ENCODE results near the gene STIM1.

Gene STIM1

GRCh38 chr11:4032097-4032496 lies 176.6 kb downstream of the STIM1 start:
- DNase-seq = no peak
- Histone ChIP-seq H3K27ac (no peak overlapping the region), H3K27me3 (replicated peaks) (no peaks in the 10 kb centered on the region), H3K36me3 (replicated peaks) (no peaks in the 10 kb centered on the region), H3K4me3 (ENCODE audit: low read depth, low read length) (no peak overlapping the region)
- in situ Hi-C loops (cut with HindIII; ENCODE audit: low pct_ligation_motif_present, low sequenced_read_pairs) = no loop called here
- TF ChIP-seq CTCF (IDR thresholded peaks at IDR 0.05; ENCODE audit: low read depth, low read length, missing control alignments) = no peak

- no peak for DNase-seq
- in situ Hi-C loops (cut with HindIII; ENCODE audit: low pct_ligation_motif_present, low sequenced_read_pairs) = no loop called here
- TF ChIP-seq CTCF (IDR thresholded peaks at IDR 0.05; ENCODE audit: low read depth, low read length, missing control alignments) = no peak
These were observed 180.5 kb downstream of the STIM1 start for GRCh38 chr11:4035985-4036384.

GRCh38 chr11:4039011-4039410 lies 183.5 kb downstream of the STIM1 start:
- H3K27me3 ChIP-seq (replicated peaks) = no peaks in the 10 kb centered on the region
- in situ Hi-C loops (cut with HindIII; ENCODE audit: low pct_ligation_motif_present, low sequenced_read_pairs) = no loop called here
- no peak overlapping the region for H3K27ac ChIP-seq
- no peaks in the 10 kb centered on the region for H3K36me3 ChIP-seq (replicated peaks)
- TF ChIP-seq CTCF (IDR thresholded peaks at IDR 0.05; ENCODE audit: low read depth, low read length, missing control alignments) = no peak
- H3K4me3 ChIP-seq (ENCODE audit: low read depth, low read length) = no peak overlapping the region
- DNase-seq = peak; percentile 48

More at GRCh38 chr11:4035985-4036384, 180.5 kb downstream of the STIM1 start:
- Histone ChIP-seq H3K27me3 (replicated peaks) (no peaks in the 10 kb centered on the region), H3K27ac (no peak overlapping the region), H3K36me3 (replicated peaks) (no peaks in the 10 kb centered on the region), H3K4me3 (ENCODE audit: low read depth, low read length) (no peak overlapping the region)

- H3K27ac ChIP-seq = no peak overlapping the region
- no peaks in the 10 kb centered on the region for H3K36me3 ChIP-seq (replicated peaks)
- no peak for DNase-seq
- no peak overlapping the region for H3K4me3 ChIP-seq (ENCODE audit: low read depth, low read length)
- TF ChIP-seq CTCF (IDR thresholded peaks at IDR 0.05; ENCODE audit: low read depth, low read length, missing control alignments) = no peak
- in situ Hi-C loops (cut with HindIII; ENCODE audit: low pct_ligation_motif_present, low sequenced_read_pairs) = no loop called here
- H3K27me3 ChIP-seq (replicated peaks) = no peaks in the 10 kb centered on the region
These were observed 185.0 kb downstream of the STIM1 start for GRCh38 chr11:4040461-4040860.

- DNase-seq = no peak
- in situ Hi-C loops (cut with HindIII; ENCODE audit: low pct_ligation_motif_present, low sequenced_read_pairs) = no loop called here
- Histone ChIP-seq H3K27ac (no peak overlapping the region), H3K4me3 (ENCODE audit: low read depth, low read length) (no peak overlapping the region), H3K27me3 (replicated peaks) (no peaks in the 10 kb centered on the region), H3K36me3 (replicated peaks) (no peaks in the 10 kb centered on the region)
- no peak for TF ChIP-seq CTCF (IDR thresholded peaks at IDR 0.05; ENCODE audit: low read depth, low read length, missing control alignments)
These were observed 186.4 kb downstream of the STIM1 start for GRCh38 chr11:4041731-4042391.

Data from brain microvascular endothelial cell (primary cell).